ENCODE data around the gene CMTM8. TPM values are rescaled to one million over a fixed set of nuclear protein-coding genes. Genes with fewer than 3 reads are reported as not detected.
"Not testable (repeated sequence)": the region's sequence is repeated elsewhere in the genome, so short reads cannot be mapped to it uniquely, and the experiment has no call there.

Gene CMTM8, protein sequence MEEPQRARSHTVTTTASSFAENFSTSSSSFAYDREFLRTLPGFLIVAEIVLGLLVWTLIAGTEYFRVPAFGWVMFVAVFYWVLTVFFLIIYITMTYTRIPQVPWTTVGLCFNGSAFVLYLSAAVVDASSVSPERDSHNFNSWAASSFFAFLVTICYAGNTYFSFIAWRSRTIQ
- total RNA-seq = 1 to 10 TPM; 5.7 to 6.2 TPM

DNA sequence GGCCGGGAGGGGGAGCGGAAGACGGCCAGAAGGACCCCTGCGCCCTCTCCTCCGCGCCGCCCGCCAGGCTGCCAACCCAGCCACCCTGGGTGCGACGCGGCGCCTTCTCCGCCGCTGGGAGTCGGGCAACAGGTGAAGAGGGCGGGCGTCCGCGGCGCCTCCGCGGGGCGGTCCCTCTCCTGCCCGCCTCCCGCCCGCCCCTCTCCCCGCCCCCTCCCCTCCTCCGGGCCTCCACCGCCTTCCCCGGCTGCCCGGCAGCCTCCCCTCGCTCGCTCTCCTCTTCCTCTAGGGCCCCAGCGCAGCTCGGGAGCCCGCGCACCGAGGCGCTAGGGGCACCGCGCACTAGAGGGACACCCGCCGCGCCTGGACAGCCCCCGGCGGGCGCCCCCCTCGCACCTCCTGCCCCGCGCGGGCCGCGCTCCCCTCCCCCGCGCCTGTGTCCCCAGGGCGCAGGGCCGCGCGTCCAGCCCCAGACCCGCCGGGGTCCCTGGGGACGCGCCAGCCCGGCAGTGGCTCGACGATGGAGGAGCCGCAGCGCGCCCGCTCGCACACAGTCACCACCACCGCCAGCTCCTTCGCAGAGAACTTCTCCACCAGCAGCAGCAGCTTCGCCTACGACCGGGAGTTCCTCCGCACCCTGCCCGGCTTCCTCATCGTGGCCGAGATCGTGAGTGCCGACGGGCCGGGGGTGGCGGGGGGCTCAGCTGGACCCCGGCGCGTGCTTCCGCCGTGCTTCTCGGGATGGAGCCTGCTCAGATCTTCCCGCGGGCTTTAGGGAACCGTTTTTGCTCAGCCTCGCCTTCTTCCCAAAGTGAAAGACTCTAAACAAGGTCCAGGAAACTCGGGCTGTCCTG lies at the start of gene CMTM8:
Gene CMTM8 (plus strand): TSS at position 228 of the 854 bp plus-strand sequence. CDS start 293 bp downstream, at position 521.
- peak within 1 kb of the TSS; percentile 79 for H3K4me3 Mint-ChIP-seq
- H3K36me3 Mint-ChIP-seq (ENCODE audit: low read depth) = peaks cover 3% of the 10 kb centered on the region
- no peak within 1 kb of the TSS for H3K27ac Mint-ChIP-seq
- H3K9me3 Mint-ChIP-seq = peaks cover 3% of the 10 kb centered on the region
- peaks cover 31% of the 10 kb centered on the region for H3K27me3 Mint-ChIP-seq
- ChIA-PET POLR2A (interaction anchor here (0.6 to 2.6 kb wide), 7 partner anchors 13 to 706 kb away, joined by 3 to 14 read pairs (median 3); partner anchors contain the start of gene STT3B), CTCF (interaction anchor here (0.5 to 2.3 kb wide), 13 partner anchors 10 to 151 kb away, joined by 3 to 15 read pairs (median 4); no protein-coding TSS in a partner anchor)
- H3K4me1 Mint-ChIP-seq = peaks cover 22% of the 10 kb centered on the region
- peak; percentile 69 for DNase-seq

DNA sequence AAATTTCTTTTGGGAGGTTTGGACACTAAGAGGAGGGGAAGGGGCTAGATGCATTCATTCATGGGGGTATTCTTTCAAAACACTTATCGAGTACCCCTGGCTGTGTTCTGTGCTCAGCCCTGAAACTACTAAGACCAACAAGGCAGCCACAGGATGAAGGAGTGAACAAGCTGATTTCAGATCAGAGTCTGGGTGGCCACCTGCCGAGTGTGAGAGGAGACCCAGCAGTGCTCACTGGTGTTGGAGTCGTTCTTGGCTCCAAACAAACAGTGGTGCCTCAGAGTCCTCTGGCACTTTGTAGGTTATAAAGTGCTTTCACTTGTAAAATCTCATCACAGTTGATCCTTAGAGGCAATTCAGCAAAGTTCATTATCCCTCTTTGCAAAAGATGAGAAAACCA lies 48.8 kb upstream of the CMTM8 start:
- POLR2A ChIA-PET = no interaction called here
- no peak overlapping the region for H3K4me3 Mint-ChIP-seq
- CTCF ChIA-PET = no interaction called here
- DNase-seq = no peak
- no peaks in the 10 kb centered on the region for H3K27me3 Mint-ChIP-seq
- no peak overlapping the region for H3K27ac Mint-ChIP-seq
- no peaks in the 10 kb centered on the region for H3K4me1 Mint-ChIP-seq
- H3K36me3 Mint-ChIP-seq (ENCODE audit: low read depth) = no peaks in the 10 kb centered on the region
- no peaks in the 10 kb centered on the region for H3K9me3 Mint-ChIP-seq

DNA sequence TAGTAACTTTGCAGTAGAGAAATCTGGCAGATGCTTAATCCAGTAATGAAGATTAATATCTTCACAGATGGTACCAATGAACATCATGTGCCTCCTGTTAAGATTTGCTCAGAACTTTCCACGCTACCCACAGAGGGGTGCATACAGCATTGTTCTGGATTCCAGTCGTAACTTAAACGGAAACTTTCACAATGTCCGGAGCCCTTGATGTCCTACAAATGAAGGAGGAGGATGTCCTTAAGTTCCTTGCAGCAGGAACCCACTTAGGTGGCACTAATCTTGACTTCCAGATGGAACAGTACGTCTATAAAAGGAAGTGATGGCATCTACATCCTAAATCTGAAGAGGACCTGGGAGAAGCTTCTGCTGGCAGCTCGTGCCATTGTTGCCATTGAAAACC lies 47.9 kb upstream of the CMTM8 start:
- H3K4me1 Mint-ChIP-seq; H3K9me3 Mint-ChIP-seq; H3K27ac Mint-ChIP-seq; H3K27me3 Mint-ChIP-seq; DNase-seq; POLR2A ChIA-PET; CTCF ChIA-PET; H3K36me3 Mint-ChIP-seq (ENCODE audit: low read depth); H3K4me3 Mint-ChIP-seq: not testable (repeated sequence)

DNA sequence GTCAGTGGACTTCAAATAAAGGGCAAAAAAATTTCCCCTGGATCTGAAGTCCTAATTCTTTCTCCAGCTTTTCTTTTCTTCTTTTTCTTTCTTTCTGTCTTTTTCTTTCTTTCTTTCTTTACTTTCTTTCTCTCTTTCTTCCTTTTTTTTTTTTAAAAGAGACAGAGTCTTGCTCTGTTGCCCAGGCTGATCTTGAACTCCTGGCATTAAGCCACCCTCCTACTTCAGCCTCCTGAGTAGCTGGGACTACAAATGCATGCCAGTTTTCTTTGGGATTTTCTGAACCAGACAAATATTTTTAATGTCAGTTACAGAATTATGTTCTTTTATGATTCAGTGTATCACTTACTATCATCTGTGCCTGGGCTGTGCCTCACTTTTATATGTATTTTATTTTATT lies 45.4 kb upstream of the CMTM8 start:
- DNase-seq = no peak
- CTCF ChIA-PET = no interaction called here
- Mint-ChIP-seq H3K27me3 (no peaks in the 10 kb centered on the region), H3K9me3 (no peaks in the 10 kb centered on the region), H3K27ac (no peak overlapping the region), H3K36me3 (ENCODE audit: low read depth) (no peaks in the 10 kb centered on the region), H3K4me1 (no peaks in the 10 kb centered on the region), H3K4me3 (no peak overlapping the region)
- POLR2A ChIA-PET = no interaction called here

DNA sequence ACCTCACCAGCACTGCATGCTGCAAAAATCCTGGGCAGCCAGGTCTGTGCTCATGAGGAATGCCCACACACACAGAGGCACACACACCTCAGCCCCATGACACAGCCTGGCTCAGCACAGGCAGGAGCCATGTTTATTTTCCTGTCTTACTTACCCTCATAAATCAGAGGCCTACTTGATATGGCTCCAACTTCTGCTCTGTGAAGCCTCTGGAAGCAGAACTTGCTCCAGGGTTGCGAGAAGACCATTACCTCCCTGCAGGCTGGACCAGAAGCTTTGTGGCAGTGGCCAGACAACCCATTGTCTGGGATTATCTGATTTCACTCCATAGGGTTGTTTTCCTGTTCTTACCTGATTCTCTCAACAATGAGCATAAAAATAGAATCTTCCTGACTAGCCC lies 43.8 kb upstream of the CMTM8 start:
- ChIA-PET POLR2A (no interaction called here), CTCF (no interaction called here)
- Mint-ChIP-seq H3K36me3 (ENCODE audit: low read depth) (no peaks in the 10 kb centered on the region), H3K4me3 (no peak overlapping the region), H3K4me1 (no peaks in the 10 kb centered on the region), H3K27me3 (peaks cover 7% of the 10 kb centered on the region), H3K9me3 (no peaks in the 10 kb centered on the region), H3K27ac (no peak overlapping the region)
- no peak for DNase-seq

DNA sequence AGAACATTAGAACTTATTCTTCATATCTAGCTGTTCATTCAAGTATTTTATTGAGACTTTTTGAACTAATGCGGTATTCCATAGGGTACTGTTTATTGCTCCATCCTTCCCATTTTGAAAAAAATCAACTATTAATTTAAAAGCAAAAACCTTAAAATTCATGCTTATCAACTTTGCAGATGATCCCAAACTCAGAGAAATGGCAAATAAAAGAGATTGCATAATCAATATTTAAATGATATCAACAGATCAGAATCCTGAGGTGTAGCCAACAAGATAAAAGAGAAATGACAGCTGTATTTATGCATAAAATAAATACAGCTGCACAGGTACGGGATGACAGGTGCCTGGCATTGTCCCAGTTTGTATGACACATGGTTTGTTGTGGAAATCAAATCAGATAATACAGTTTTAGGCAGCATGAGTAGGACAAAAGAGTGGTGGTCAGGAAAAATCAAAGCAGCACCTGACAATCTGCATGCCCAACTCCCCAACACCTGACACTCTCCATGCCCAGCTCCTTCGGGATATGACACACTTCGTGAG lies 42.4 kb upstream of the CMTM8 start:
- Mint-ChIP-seq H3K9me3 (no peaks in the 10 kb centered on the region), H3K4me3 (no peak overlapping the region), H3K36me3 (ENCODE audit: low read depth) (no peaks in the 10 kb centered on the region), H3K27me3 (peaks cover 10% of the 10 kb centered on the region), H3K4me1 (no peaks in the 10 kb centered on the region), H3K27ac (no peak overlapping the region)
- DNase-seq = no peak
- POLR2A ChIA-PET = no interaction called here
- CTCF ChIA-PET = no interaction called here

DNA sequence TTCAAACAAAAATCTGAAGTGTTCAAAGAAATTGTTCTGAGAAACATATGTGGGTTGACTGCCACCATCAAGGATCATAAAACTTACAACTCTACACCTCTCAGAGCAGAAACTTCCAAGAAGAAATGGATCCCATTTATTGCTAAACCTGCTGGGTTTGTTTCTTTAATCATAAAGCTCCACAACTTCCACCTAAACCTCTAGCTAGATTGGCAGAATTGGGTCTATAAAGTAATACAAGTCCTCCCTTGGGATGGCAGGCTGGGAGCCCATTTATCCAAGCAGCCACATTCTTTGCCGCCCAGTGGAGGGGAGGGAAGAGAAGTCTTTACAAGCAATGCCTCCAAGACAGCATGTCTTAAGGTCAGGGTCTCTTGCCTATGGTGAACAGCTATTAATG lies 40.5 kb upstream of the CMTM8 start:
- no peaks in the 10 kb centered on the region for H3K4me1 Mint-ChIP-seq
- peaks cover 12% of the 10 kb centered on the region for H3K27me3 Mint-ChIP-seq
- no peak overlapping the region for H3K27ac Mint-ChIP-seq
- H3K4me3 Mint-ChIP-seq = no peak overlapping the region
- H3K36me3 Mint-ChIP-seq (ENCODE audit: low read depth) = no peaks in the 10 kb centered on the region
- ChIA-PET CTCF (no interaction called here), POLR2A (no interaction called here)
- H3K9me3 Mint-ChIP-seq = no peaks in the 10 kb centered on the region
- no peak for DNase-seq

DNA sequence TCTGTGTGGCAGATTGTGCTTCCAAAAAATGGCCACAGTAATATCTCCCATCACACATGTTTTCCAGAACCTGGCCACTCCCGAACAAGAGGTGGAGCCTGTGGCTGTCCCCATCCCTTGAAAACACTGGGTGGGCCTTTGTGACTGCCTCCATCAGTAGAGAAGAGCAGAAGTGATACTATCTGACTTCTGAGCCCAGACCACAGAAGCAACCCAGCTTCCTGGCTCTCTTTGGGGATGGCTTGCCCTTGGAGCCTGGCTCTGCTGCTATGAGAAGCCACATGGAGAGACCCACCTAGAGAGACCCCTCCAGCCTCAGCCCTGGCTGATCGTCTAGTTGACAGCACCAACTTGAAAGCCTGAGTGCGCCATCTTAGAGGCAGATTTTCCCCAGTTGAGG lies 39.8 kb upstream of the CMTM8 start:
- ChIA-PET CTCF (no interaction called here), POLR2A (no interaction called here)
- DNase-seq = no peak
- no peak overlapping the region for H3K27ac Mint-ChIP-seq
- peaks cover 12% of the 10 kb centered on the region for H3K27me3 Mint-ChIP-seq
- no peak overlapping the region for H3K4me3 Mint-ChIP-seq
- no peaks in the 10 kb centered on the region for H3K36me3 Mint-ChIP-seq (ENCODE audit: low read depth)
- H3K4me1 Mint-ChIP-seq = no peaks in the 10 kb centered on the region
- no peaks in the 10 kb centered on the region for H3K9me3 Mint-ChIP-seq

DNA sequence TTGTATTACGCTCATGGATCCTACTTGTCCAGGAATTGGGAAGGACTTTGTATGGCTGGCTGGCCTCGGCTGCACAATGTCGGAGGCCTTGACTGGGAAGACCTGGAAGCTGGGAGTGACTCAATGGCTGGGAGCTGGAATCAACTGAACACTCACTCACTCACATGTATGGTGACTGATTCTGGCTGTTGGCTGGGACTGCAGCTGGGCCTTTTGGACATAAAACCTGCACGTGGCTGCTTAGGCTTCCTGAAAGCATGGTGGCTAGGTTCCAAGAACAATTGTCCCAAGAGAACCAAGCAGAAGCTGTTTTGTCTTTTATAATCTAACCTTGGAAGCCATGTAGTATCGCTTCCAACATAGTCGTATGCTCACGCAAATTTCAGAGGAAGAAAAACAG lies 38.0 kb upstream of the CMTM8 start:
- ChIA-PET CTCF (interaction anchor here (0.7 kb wide), 1 partner anchor 39 kb away, joined by 3 read pairs; no protein-coding TSS in a partner anchor), POLR2A (no interaction called here)
- no peak overlapping the region for H3K4me3 Mint-ChIP-seq
- peaks cover 12% of the 10 kb centered on the region for H3K27me3 Mint-ChIP-seq
- H3K9me3 Mint-ChIP-seq = no peaks in the 10 kb centered on the region
- H3K27ac Mint-ChIP-seq = no peak overlapping the region
- DNase-seq = no peak
- no peaks in the 10 kb centered on the region for H3K4me1 Mint-ChIP-seq
- no peaks in the 10 kb centered on the region for H3K36me3 Mint-ChIP-seq (ENCODE audit: low read depth)

DNA sequence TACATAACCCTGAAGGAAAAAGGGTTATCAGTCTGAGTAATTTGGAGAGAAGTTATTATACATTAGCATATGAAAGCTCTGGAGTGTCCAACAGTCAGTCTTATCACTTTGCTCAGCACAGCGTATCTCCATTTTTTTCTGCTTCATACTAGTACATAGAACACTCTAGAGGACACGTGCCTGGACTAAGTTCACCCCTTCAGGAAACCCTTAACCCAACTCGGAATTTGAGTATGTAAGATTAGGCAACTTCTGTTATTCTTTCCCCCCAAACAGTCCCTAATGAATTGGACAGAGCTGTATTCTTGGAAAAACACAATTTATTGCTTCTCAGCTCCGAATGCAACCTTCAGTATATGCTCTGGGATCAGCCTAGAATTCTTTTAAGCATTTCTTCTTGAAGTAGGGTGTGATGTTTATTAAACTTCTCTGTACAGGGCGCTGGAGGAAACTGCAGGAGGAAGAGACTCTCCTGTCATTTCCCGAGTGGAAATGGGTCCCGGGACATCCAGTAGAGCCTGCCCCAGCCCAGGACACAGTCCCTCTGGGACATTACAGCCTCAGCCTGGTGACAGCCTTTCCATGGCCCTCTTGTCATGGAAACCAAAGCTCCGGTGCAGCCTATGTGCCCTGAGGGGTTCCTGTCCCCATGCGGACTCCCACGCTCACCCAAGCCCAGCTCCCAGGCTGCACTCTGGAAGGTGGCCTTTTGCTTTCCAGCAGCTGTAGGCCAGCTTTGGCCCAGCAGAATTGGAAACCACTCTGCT lies 37.3 kb upstream of the CMTM8 start:
- no peaks in the 10 kb centered on the region for H3K9me3 Mint-ChIP-seq
- no peak overlapping the region for H3K4me3 Mint-ChIP-seq
- H3K36me3 Mint-ChIP-seq (ENCODE audit: low read depth) = no peaks in the 10 kb centered on the region
- ChIA-PET POLR2A (no interaction called here), CTCF (interaction anchor here (0.7 kb wide), 1 partner anchor 39 kb away, joined by 3 read pairs; no protein-coding TSS in a partner anchor)
- H3K27ac Mint-ChIP-seq = no peak overlapping the region
- peaks cover 16% of the 10 kb centered on the region for H3K27me3 Mint-ChIP-seq
- no peaks in the 10 kb centered on the region for H3K4me1 Mint-ChIP-seq
- no peak for DNase-seq

DNA sequence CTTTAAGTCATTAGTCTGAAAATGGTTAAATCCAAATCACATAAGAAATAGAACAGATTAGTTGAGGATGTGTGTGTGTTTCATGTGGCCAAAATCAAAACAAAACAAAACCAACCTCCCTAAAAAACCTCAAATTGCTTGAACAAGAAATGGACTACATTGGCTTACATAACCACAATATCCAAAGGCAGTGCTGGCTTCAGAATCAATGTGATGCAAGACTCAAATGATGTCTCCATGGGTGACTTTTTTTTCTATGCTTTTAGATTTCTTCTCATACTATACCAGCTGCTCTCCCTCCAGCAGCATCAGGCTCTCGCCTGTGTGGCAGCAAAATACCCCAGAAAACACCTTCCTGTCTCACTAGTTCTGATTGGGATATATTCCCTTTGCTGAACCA lies 36.0 kb upstream of the CMTM8 start:
- POLR2A ChIA-PET = no interaction called here
- Mint-ChIP-seq H3K27ac (no peak overlapping the region), H3K4me3 (no peak overlapping the region), H3K36me3 (ENCODE audit: low read depth) (no peaks in the 10 kb centered on the region), H3K9me3 (no peaks in the 10 kb centered on the region), H3K27me3 (peaks cover 18% of the 10 kb centered on the region), H3K4me1 (no peaks in the 10 kb centered on the region)
- DNase-seq = no peak
- CTCF ChIA-PET = no interaction called here

DNA sequence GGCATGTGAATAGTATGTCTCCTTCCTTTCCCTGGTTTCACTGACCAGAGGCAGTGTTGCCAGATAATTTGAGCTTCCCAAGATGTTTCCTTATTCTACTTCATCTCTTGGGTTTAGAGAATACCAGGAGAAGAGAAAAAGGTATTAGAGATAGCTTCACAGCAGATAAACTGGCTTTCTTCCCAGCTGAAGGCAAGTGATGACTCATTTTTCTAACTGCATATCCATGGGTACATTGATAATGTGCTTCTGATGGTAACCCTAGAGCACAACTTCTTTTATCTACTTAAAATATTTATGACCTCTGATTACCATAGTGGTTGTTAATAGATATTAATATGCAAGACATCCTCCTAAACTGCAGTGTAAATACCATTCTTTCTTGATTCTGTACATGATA lies 34.6 kb upstream of the CMTM8 start:
- DNase-seq = no peak
- H3K27me3 Mint-ChIP-seq = peaks cover 15% of the 10 kb centered on the region
- no peaks in the 10 kb centered on the region for H3K4me1 Mint-ChIP-seq
- no peak overlapping the region for H3K27ac Mint-ChIP-seq
- no peak overlapping the region for H3K4me3 Mint-ChIP-seq
- H3K36me3 Mint-ChIP-seq (ENCODE audit: low read depth) = no peaks in the 10 kb centered on the region
- ChIA-PET POLR2A (no interaction called here), CTCF (no interaction called here)
- H3K9me3 Mint-ChIP-seq = no peaks in the 10 kb centered on the region

DNA sequence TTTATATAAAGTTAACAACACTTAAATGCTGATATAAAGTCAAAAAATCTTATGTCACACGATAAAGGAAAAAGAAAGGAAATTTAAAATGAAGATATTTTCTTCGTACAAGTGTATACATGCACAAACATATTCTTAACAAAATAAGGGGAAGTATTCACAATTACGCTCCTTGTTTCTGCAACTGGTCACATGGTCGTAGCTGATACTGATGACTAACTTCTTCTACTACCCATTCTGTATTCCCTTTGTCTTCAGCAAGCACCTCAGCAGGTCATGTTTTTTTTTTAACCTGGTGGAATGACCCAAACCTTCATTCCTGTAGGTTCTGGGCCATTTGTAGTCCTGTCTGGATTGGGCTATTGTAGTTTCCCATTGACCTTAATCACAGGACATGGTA lies 30.0 kb upstream of the CMTM8 start:
- Mint-ChIP-seq H3K4me1 (no peaks in the 10 kb centered on the region), H3K4me3 (no peak overlapping the region), H3K36me3 (ENCODE audit: low read depth) (no peaks in the 10 kb centered on the region), H3K27ac (no peak overlapping the region), H3K27me3 (peaks cover 6% of the 10 kb centered on the region), H3K9me3 (no peaks in the 10 kb centered on the region)
- no peak for DNase-seq
- ChIA-PET POLR2A (no interaction called here), CTCF (no interaction called here)
